Psoas muscle (tissue), 8 donors: ENCODE measurements around the gene SPC24. TPM values are rescaled to one million over a fixed set of nuclear protein-coding genes. Genes with fewer than 3 reads are reported as not detected.
"Not testable (repeated sequence)": the region's sequence is repeated elsewhere in the genome, so short reads cannot be mapped to it uniquely, and the experiment has no call there.

Experiments
- ATAC-seq, 4 donors: fragments of 200-7000 bp; cut with Tn5 transposase; one replicate each; pipeline ENCODE4 v1.9.1; 2020; ENCODE audit warnings: moderate library complexity in 3 of 4, mild to moderate bottlenecking in 2 of 4
- DNase-seq, 2 donors: peaks; one replicate each; pipeline ENCODE4 v3.0.0-alpha.2; 2020
- H3K27ac ChIP-seq: fragments of 200-600 bp; one replicate; pipeline ENCODE4 v1.8.0; 2022
- H3K27me3 ChIP-seq, 3 donors: fragments of 200-600 bp in 1 of 3; one replicate each; pipeline versions ENCODE4 v1.6.1 to v1.8.0; 2013 to 2022; ENCODE audit warnings: low read length in 2 of 3, mild to moderate bottlenecking in 2 of 3, moderate library complexity in 1 of 3; ENCODE audit not compliant: insufficient read depth in 3 of 3
- H3K36me3 ChIP-seq, 2 donors: fragments of 200-600 bp in 1 of 2; one replicate each; pipeline versions ENCODE4 v1.6.1 to v1.8.0; 2013 to 2022; ENCODE audit warnings: low read depth in 1 of 2, mild to moderate bottlenecking in 1 of 2, moderate library complexity in 1 of 2; ENCODE audit not compliant: insufficient read depth in 1 of 2
- H3K4me1 ChIP-seq: fragments of 200-600 bp; one replicate; pipeline ENCODE4 v1.8.0; 2022
- H3K4me3 ChIP-seq: fragments of 200-600 bp; one replicate; pipeline ENCODE4 v1.8.0; 2022; ENCODE audit warnings: mild to moderate bottlenecking
- H3K9me3 ChIP-seq: fragments of 200-600 bp; one replicate; pipeline ENCODE4 v1.8.0; 2022
- CTCF ChIP-seq: fragments of 200-600 bp; IDR thresholded peaks from one replicate; pipeline ENCODE4 v1.8.0; 2022; ENCODE audit warnings: antibody characterized with exemption
- WGBS, 3 donors: extraction: QIAGEN DNeasy Blood & Tissue Kit; methylation state at CpG; one replicate each; pipeline versions ENCODE4 v1.1.6 to v1.1.7; 2013; 5-methylcytosine and 5-hydroxymethylcytosine counted together
- intact Hi-C, 2 donors: fragments of 100-400 bp; cut with DNase I; formaldehyde crosslinking; loops; one replicate each; pipeline versions ENCODE4 v1.11.0 to v1.14.2; 2022
- polyA plus RNA-seq, 3 donors: library from polyadenylated mRNA; stranded (reverse); fragments of 200-250 nt; gene quantifications; one replicate each; pipeline ENCODE4 v1.2.3, GENCODE V29; 2013
- total RNA-seq, 4 donors: library from RNA; stranded (reverse); fragmentation: NEBNext Ultra II Directional in 2 of 4; extraction: Animal tissue kit (Norgen Biotek cat#: 25700) in 2 of 4; gene quantifications; one replicate each; pipeline versions ENCODE4 v1.2.1 to v1.2.4, GENCODE V29; 2021 to 2023
- donor health status: healthy with polysubstance abuse.
- donor health status: DM: no; HTN: no; CAD: no; lungs with moderate emphysema.
- donor health status: Bipolar disorder and iron deficiency.
- donor health status: healthy.
- donor health status: DM: yes; HTN: yes; CAD: no.
- donor health status: DM: no; HTN: no; CAD: no.
- donor health status: DM: no; HTN: no; CAD: no.
- donor health status: DM: yes; HTN: yes; CAD: no.

Gene SPC24
- total and polyA plus RNA-seq, 7 donors: 0.14 to 1.7 (median 0.55) TPM

GRCh38 chr19:11111117-11111770 is 44.3 kb downstream of the SPC24 start:
- no peak for DNase-seq
- no peak overlapping the region for H3K4me3 ChIP-seq
- H3K9me3 ChIP-seq: no peaks in the 10 kb centered on the region
- ATAC-seq: no peak
- intact Hi-C loops: no loop called here
- no peak for TF ChIP-seq CTCF
- peaks cover 0 to 80% of the 10 kb centered on the region in 2 donors for H3K36me3 ChIP-seq
- H3K4me1 ChIP-seq: no peaks in the 10 kb centered on the region
- no peak overlapping the region for H3K27ac ChIP-seq
- no peaks in the 10 kb centered on the region for H3K27me3 ChIP-seq
- 82 to 88% (median 82%) methylated on average over 15 of the region's 15 CpGs for WGBS, 3 donors

GRCh38 chr19:11108746-11109145 is 46.8 kb downstream of the SPC24 start:
- Histone ChIP-seq H3K36me3 (peaks cover 0 to 80% of the 10 kb centered on the region in 2 donors), H3K27ac (no peak overlapping the region), H3K4me3 (no peak overlapping the region), H3K9me3 (no peaks in the 10 kb centered on the region), H3K4me1 (no peaks in the 10 kb centered on the region), H3K27me3 (peaks cover 0 to 2% (median 0%) of the 10 kb centered on the region in 3 donors)
- TF ChIP-seq CTCF: no peak
- no peak for DNase-seq
- intact Hi-C loops: no loop called here
- ATAC-seq: no peak
- WGBS, 3 donors: 89 to 90% (median 90%) methylated on average over 6 of the region's 6 CpGs

GRCh38 chr19:11106477-11106876 is 49.1 kb downstream of the SPC24 start:
- Histone ChIP-seq H3K27me3 (peaks cover 0 to 13% (median 6%) of the 10 kb centered on the region in 3 donors), H3K36me3 (peaks cover 0 to 75% of the 10 kb centered on the region in 2 donors), H3K27ac (no peak overlapping the region), H3K4me1 (no peaks in the 10 kb centered on the region), H3K4me3 (no peak overlapping the region), H3K9me3 (no peaks in the 10 kb centered on the region)
- no peak for ATAC-seq
- DNase-seq: no peak
- WGBS, 3 donors: 42 to 54% (median 44%) methylated on average over 13 of the region's 13 CpGs
- no peak for TF ChIP-seq CTCF
- intact Hi-C loops: no loop called here

- no peak overlapping the region for H3K27ac ChIP-seq
- no peaks in the 10 kb centered on the region for H3K9me3 ChIP-seq
- peaks cover 0 to 71% of the 10 kb centered on the region in 2 donors for H3K36me3 ChIP-seq
- no peak for DNase-seq
- ATAC-seq: no peak
- WGBS, 3 donors: 87 to 90% (median 88%) methylated on average over 36 of the region's 36 CpGs
- no peak overlapping the region for H3K4me3 ChIP-seq
- TF ChIP-seq CTCF: no peak
- peaks cover 0 to 15% (median 10%) of the 10 kb centered on the region in 3 donors for H3K27me3 ChIP-seq
- intact Hi-C loops: no loop called here
- H3K4me1 ChIP-seq: no peaks in the 10 kb centered on the region
Observed at GRCh38 chr19:11105014-11105636, 50.5 kb downstream of the SPC24 start.

- ATAC-seq, H3K9me3 ChIP-seq, H3K27ac ChIP-seq, DNase-seq, H3K4me3 ChIP-seq, intact Hi-C loops, H3K4me1 ChIP-seq: not testable (repeated sequence)
- H3K27me3 ChIP-seq: peaks cover 0 to 21% (median 12%) of the 10 kb centered on the region in 3 donors
- 90 to 91% (median 90%) methylated on average over 10 of the region's 10 CpGs for WGBS, 3 donors
- peaks cover 0 to 56% of the 10 kb centered on the region in 2 donors for H3K36me3 ChIP-seq
Observed at GRCh38 chr19:11103667-11104066, 51.9 kb downstream of the SPC24 start.
